OCI-LY7 (cell line): Measurements from ENCODE around the gene MACO1. TPM values are rescaled to one million over a fixed set of nuclear protein-coding genes. Genes with fewer than 3 reads are reported as not detected.

Experiments used
- BruUV-seq: library from RNA; stranded (reverse); fragments of 400-500 nt; replicated peaks from 2 replicates; lab custom pipeline; 2021; lab: Mats Ljungman, UMichigan
- CTCF ChIA-PET: fragments of 300-600 bp; sonication (Branson Sonifier 250); formaldehyde crosslinking; loops from one replicate; lab custom pipeline; 2022; ENCODE audit warnings: antibody characterized with exemption; ENCODE audit not compliant: unreplicated experiment; lab: Charles Lee
- POLR2A ChIA-PET: fragments of 300-600 bp; sonication (Branson Sonifier 250); formaldehyde crosslinking; loops from one replicate; lab custom pipeline; 2022; ENCODE audit warnings: antibody characterized with exemption; lab: Charles Lee
- DNase-seq: peaks from one replicate; pipeline ENCODE4 v3.0.0-alpha.2; 2015; ENCODE audit warnings: low spot score
- H2AFZ ChIP-seq: fragments of 200-600 bp; sonication (generic), shearing (Covaris generic); 2 replicates; pipeline ENCODE4 v1.6.1; 2014; ENCODE audit warnings: mild to moderate bottlenecking, antibody characterized with exemption, low read length, moderate library complexity
- H3K27ac ChIP-seq: fragments of 200-600 bp; sonication (generic); 2 replicates; pipeline ENCODE4 v1.5.1; 2014; ENCODE audit warnings: mixed run types, low read depth, mild to moderate bottlenecking, moderate library complexity, low read length, inconsistent platforms; ENCODE audit not compliant: poor library complexity, severe bottlenecking
- H3K36me3 ChIP-seq: fragments of 200-600 bp; sonication (generic); 2 replicates; pipeline ENCODE4 v1.6.1; 2014; ENCODE audit warnings: mild to moderate bottlenecking, antibody characterized with exemption, low read length, moderate library complexity, mixed read lengths; ENCODE audit not compliant: insufficient read depth
- H3K4me1 ChIP-seq: fragments of 200-600 bp; sonication (generic); 2 replicates; pipeline ENCODE4 v1.5.1; 2014; ENCODE audit warnings: mild to moderate bottlenecking, low read length; ENCODE audit not compliant: insufficient read depth, poor library complexity, severe bottlenecking
- H3K4me2 ChIP-seq: fragments of 200-600 bp; sonication (generic); 2 replicates; pipeline ENCODE4 v1.6.1; 2014; ENCODE audit warnings: mild to moderate bottlenecking, low read length
- H3K4me3 ChIP-seq: fragments of 200-600 bp; sonication (generic); 2 replicates; pipeline ENCODE4 v1.5.1; 2014; ENCODE audit warnings: mild to moderate bottlenecking, low read depth, low read length; ENCODE audit not compliant: poor library complexity, severe bottlenecking
- H3K79me2 ChIP-seq: fragments of 200-600 bp; sonication (generic); 2 replicates; pipeline ENCODE4 v1.6.1; 2016; ENCODE audit warnings: low read depth, mild to moderate bottlenecking, low read length, moderate library complexity, mixed read lengths; ENCODE audit not compliant: insufficient read depth
- H3K9me2 ChIP-seq: fragments of 200-600 bp; sonication (generic); 2 replicates; pipeline ENCODE4 v1.6.1; 2016; ENCODE audit warnings: mild to moderate bottlenecking, low read length, mixed read lengths; ENCODE audit not compliant: insufficient read depth
- H3K9me3 ChIP-seq: fragments of 200-600 bp; sonication (generic); 2 replicates; pipeline ENCODE4 v1.6.1; 2014; ENCODE audit warnings: mild to moderate bottlenecking, mixed run types, low read length, mixed read lengths
- H4K20me1 ChIP-seq: fragments of 200-600 bp; sonication (generic); 2 replicates; pipeline ENCODE4 v1.6.1; 2014; ENCODE audit warnings: mild to moderate bottlenecking, antibody characterized with exemption, low read length, moderate library complexity, mixed read lengths; ENCODE audit not compliant: insufficient read depth
- EZH2phosphoT487 ChIP-seq: fragments of 200-600 bp; sonication (generic); IDR thresholded peaks from 2 replicates; pipeline ENCODE4 v1.6.1; 2018; ENCODE audit warnings: low read depth, borderline replicate concordance, mild to moderate bottlenecking, mixed run types, antibody characterized with exemption, low read length, moderate library complexity, mixed read lengths
- intact Hi-C: fragments of 100-400 bp; cut with micrococcal nuclease; formaldehyde crosslinking; loops from one replicate; pipeline ENCODE4 v1.10.0; 2022; ENCODE audit not compliant: unreplicated experiment
- total RNA-seq, 2 experiments: library from RNA; depleted of rRNA in 1 of 2; stranded (reverse); fragments of >200 nt in 1 of 2; shearing (Covaris generic) in 1 of 2; gene quantifications; 2 replicates each; pipeline ENCODE4 v1.2.3, GENCODE V29; 2014 to 2022
- TF ChIP-seq, protein P1 (sequence below): fragments of 200-600 bp; sonication (generic); conservative IDR thresholded peaks from 2 replicates; pipeline ENCODE4 v1.5.1; 2014; ENCODE audit warnings: mild to moderate bottlenecking, antibody characterized with exemption, low read length, moderate library complexity, mixed read lengths

Gene MACO1
- total RNA-seq, 2 experiments from 2014 or later = 11.8 to 18.6 TPM

DNA sequence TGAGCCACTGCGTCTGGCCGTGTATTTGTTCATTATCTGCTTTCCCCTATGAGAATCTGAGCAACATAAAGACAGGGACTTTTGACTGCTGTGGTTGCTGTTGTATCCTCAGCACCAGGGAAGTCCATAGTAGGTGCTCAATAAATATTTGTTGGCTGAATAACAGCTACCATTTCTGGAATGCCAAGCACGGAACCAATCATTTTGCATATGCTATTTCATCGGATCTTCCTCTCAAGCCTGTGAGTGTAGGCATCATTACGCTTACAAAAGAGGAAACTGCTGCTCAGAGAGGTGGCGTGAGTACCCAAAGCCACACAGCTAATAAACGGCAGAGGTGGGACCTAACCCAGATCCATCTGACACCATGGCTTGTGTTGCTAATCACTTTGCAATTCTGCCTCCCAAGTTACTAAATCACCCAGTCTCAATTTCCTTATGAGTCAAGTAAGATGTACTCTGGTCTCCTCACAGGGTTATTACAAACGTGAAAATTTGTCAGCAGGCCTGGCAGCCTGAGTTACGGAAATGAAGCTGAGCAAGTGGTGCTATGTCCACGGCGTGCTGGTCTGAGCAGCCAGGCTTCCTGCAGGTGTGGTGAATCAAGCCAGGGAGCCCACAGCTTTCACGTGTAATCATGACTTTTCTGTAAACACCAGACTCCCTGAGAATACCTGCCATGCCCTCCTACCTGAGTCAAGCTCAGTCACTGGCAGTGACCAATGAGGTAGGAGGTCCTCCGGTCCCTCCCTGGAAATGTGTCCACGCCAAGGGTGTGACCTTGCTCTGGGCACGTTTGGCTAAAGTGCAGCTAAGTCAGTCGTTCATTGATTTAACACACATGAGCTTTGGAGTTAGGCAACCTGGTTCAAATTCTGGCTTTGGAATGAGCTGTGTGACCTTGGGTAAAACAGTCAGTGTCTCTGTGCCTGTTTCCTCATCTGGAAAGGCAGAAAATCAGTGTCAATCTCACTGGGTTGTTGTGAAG lies 5.3 kb upstream of the MACO1 start:
- ChIA-PET CTCF (no interaction called here), POLR2A (interaction anchor here (0.6 kb wide), 1 partner anchor 166 kb away, joined by 3 read pairs; no protein-coding TSS in a partner anchor)
- H3K9me2 ChIP-seq = no peaks in the 10 kb centered on the region
- H3K27ac ChIP-seq = no peak overlapping the region
- no peak overlapping the region for H3K4me2 ChIP-seq
- TF ChIP-seq, protein P1, sequence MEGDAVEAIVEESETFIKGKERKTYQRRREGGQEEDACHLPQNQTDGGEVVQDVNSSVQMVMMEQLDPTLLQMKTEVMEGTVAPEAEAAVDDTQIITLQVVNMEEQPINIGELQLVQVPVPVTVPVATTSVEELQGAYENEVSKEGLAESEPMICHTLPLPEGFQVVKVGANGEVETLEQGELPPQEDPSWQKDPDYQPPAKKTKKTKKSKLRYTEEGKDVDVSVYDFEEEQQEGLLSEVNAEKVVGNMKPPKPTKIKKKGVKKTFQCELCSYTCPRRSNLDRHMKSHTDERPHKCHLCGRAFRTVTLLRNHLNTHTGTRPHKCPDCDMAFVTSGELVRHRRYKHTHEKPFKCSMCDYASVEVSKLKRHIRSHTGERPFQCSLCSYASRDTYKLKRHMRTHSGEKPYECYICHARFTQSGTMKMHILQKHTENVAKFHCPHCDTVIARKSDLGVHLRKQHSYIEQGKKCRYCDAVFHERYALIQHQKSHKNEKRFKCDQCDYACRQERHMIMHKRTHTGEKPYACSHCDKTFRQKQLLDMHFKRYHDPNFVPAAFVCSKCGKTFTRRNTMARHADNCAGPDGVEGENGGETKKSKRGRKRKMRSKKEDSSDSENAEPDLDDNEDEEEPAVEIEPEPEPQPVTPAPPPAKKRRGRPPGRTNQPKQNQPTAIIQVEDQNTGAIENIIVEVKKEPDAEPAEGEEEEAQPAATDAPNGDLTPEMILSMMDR = no peak
- TF ChIP-seq EZH2phosphoT487 = no peak
- no TSS peak for BruUV-seq
- no peaks in the 10 kb centered on the region for H3K36me3 ChIP-seq
- no peaks in the 10 kb centered on the region for H3K9me3 ChIP-seq
- DNase-seq = no peak
- H3K79me2 ChIP-seq = no peaks in the 10 kb centered on the region
- H2AFZ ChIP-seq = no peak overlapping the region
- H3K4me3 ChIP-seq = no peak overlapping the region
- H4K20me1 ChIP-seq = no peaks in the 10 kb centered on the region
- H3K4me1 ChIP-seq = peaks cover 5% of the 10 kb centered on the region
- intact Hi-C loops = no loop called here

DNA sequence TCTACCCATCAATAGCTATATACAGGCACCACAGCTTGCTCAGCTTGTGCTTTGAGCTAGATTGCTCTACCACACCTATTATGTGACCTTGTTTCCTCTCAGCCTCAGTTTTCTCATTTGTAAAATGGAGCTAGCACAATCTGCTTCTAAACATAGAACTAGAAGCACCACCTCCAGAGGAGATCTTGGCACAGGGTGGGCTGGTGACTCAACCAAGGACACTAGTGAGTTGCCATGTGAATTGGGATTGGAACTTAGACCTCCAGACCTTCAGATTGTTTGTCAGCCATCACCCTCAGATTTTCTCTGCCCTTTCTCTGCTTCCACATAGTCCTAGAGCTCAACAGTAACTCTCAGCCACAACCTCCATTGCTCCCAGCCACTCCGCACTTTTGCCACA lies 3.0 kb upstream of the MACO1 start:
- Histone ChIP-seq H3K4me2 (no peak overlapping the region), H3K4me3 (no peak overlapping the region), H2AFZ (no peak overlapping the region), H3K27ac (no peak overlapping the region), H3K9me2 (no peaks in the 10 kb centered on the region), H3K4me1 (peaks cover 14% of the 10 kb centered on the region), H3K9me3 (no peaks in the 10 kb centered on the region), H3K36me3 (no peaks in the 10 kb centered on the region), H3K79me2 (peaks cover 14% of the 10 kb centered on the region; the same call in 1 of the 2 replicates), H4K20me1 (peaks cover 12% of the 10 kb centered on the region; the same call in 1 of the 2 replicates)
- POLR2A ChIA-PET = interaction anchor here (0.5 to 0.6 kb wide), 2 partner anchors 9 to 1929 kb away, joined by 3 read pairs; no protein-coding TSS in a partner anchor
- intact Hi-C loops = no loop called here
- TF ChIP-seq EZH2phosphoT487 = no peak
- TF ChIP-seq, protein P1 = no peak
- CTCF ChIA-PET = no interaction called here
- no peak for DNase-seq
- BruUV-seq = no TSS peak
